SK-N-SH treated with all-trans-retinoic acid at 6 μM for 48 hours (cell line): ENCODE data around the gene STOML1.

ENCODE experiments used
- ATAC-seq: fragments of 200-7000 bp; cut with Tn5 transposase; 3 replicates; pipeline ENCODE4 v1.9.1; 2020; ENCODE audit warnings: mild to moderate bottlenecking, moderate library complexity
- ARNTL ChIP-seq: fragments of 450-650 bp; formaldehyde crosslinking; IDR thresholded peaks from 2 replicates; pipeline ENCODE4 v1.5.0; 2020; ENCODE audit warnings: low read depth, mild to moderate bottlenecking, moderate library complexity, borderline replicate concordance
- BACH2 ChIP-seq: fragments of 250-450 bp; sonication (Bioruptor Pico); IDR thresholded peaks from 2 replicates; pipeline ENCODE4 v1.9.0; 2021; ENCODE audit warnings: mild to moderate bottlenecking, borderline replicate concordance
- CSDC2 ChIP-seq: fragments of 250-450 bp; sonication (Bioruptor Pico); IDR thresholded peaks from 2 replicates; pipeline ENCODE4 v1.5.0; 2020; ENCODE audit warnings: mild to moderate bottlenecking, moderate library complexity
- ISL1 ChIP-seq: fragments of 250-450 bp; sonication (Bioruptor Pico); IDR thresholded peaks from 2 replicates; pipeline ENCODE4 v2.1.2; 2022; ENCODE audit warnings: mild to moderate bottlenecking, moderate library complexity
- PPARA ChIP-seq: fragments of 250-450 bp; sonication (Bioruptor Pico); IDR thresholded peaks from 2 replicates; pipeline ENCODE4 v1.5.0; 2020; ENCODE audit warnings: mild to moderate bottlenecking, borderline replicate concordance
- RARB ChIP-seq: fragments of 250-450 bp; sonication (Bioruptor Pico); IDR thresholded peaks from 2 replicates; pipeline ENCODE4 v1.8.0; 2021; ENCODE audit warnings: mild to moderate bottlenecking, moderate library complexity
- SNAI2 ChIP-seq: fragments of 250-450 bp; sonication (Bioruptor Pico); IDR thresholded peaks from 2 replicates; pipeline ENCODE4 v1.5.0; 2020; ENCODE audit warnings: mild to moderate bottlenecking, moderate library complexity
- TCF4 ChIP-seq: fragments of 250-450 bp; sonication (Bioruptor Pico); IDR thresholded peaks from 2 replicates; pipeline ENCODE4 v1.8.0; 2021; ENCODE audit warnings: mild to moderate bottlenecking, moderate library complexity, borderline replicate concordance
- TOX ChIP-seq: fragments of 250-450 bp; sonication (Bioruptor Pico); IDR thresholded peaks from 2 replicates; pipeline ENCODE4 v1.8.0; 2021; ENCODE audit warnings: mild to moderate bottlenecking, moderate library complexity, borderline replicate concordance
- ZC3H10 ChIP-seq: fragments of 250-450 bp; sonication (Bioruptor Pico); IDR thresholded peaks from 2 replicates; pipeline ENCODE4 v1.5.1; 2021; ENCODE audit warnings: mild to moderate bottlenecking, moderate library complexity
- ZFP3 ChIP-seq: fragments of 250-450 bp; sonication (Bioruptor Pico); IDR thresholded peaks from 2 replicates; pipeline ENCODE4 v1.5.0; 2020; ENCODE audit warnings: mild to moderate bottlenecking, moderate library complexity
- ZFP30 ChIP-seq: fragments of 450-650 bp; formaldehyde crosslinking; IDR thresholded peaks from 2 replicates; pipeline ENCODE4 v1.5.0; 2022; ENCODE audit warnings: mild to moderate bottlenecking, moderate library complexity
- ZNF565 ChIP-seq: fragments of 450-650 bp; formaldehyde crosslinking; conservative IDR thresholded peaks from 2 replicates; pipeline ENCODE4 v1.5.0; 2020; ENCODE audit warnings: low read depth, mild to moderate bottlenecking, moderate library complexity
- ZNF70 ChIP-seq: fragments of 450-650 bp; formaldehyde crosslinking; IDR thresholded peaks from 2 replicates; pipeline ENCODE4 v1.5.0; 2020; ENCODE audit warnings: mild to moderate bottlenecking, moderate library complexity
- ZNF8 ChIP-seq: fragments of 450-650 bp; formaldehyde crosslinking; IDR thresholded peaks from 2 replicates; pipeline ENCODE4 v1.5.0; 2020; ENCODE audit warnings: mild to moderate bottlenecking, moderate library complexity
- TF ChIP-seq, protein P1 (sequence below): fragments of 250-450 bp; sonication (Bioruptor Pico); IDR thresholded peaks from 2 replicates; pipeline ENCODE4 v1.5.1; 2020; ENCODE audit warnings: low read depth, mild to moderate bottlenecking, moderate library complexity
- TF ChIP-seq, protein P2 (sequence below): fragments of 250-450 bp; sonication (Bioruptor Pico); IDR thresholded peaks from 2 replicates; pipeline ENCODE4 v1.5.1; 2021; ENCODE audit warnings: mild to moderate bottlenecking, moderate library complexity
- TF ChIP-seq, protein P3 (sequence below): fragments of 250-450 bp; sonication (Bioruptor Pico); IDR thresholded peaks from 2 replicates; pipeline ENCODE4 v1.5.0; 2020; ENCODE audit warnings: mild to moderate bottlenecking, moderate library complexity
- TF ChIP-seq, protein P4 (sequence below): fragments of 250-450 bp; sonication (Bioruptor Pico); IDR thresholded peaks from 2 replicates; pipeline ENCODE4 v1.8.0; 2020; ENCODE audit warnings: mild to moderate bottlenecking, moderate library complexity, borderline replicate concordance
- TF ChIP-seq, protein P5 (sequence below): fragments of 250-450 bp; sonication (Bioruptor Pico); IDR thresholded peaks from 2 replicates; pipeline ENCODE4 v1.8.0; 2021; ENCODE audit warnings: low read depth, mild to moderate bottlenecking, moderate library complexity, borderline replicate concordance

The STOML1 gene

DNA sequence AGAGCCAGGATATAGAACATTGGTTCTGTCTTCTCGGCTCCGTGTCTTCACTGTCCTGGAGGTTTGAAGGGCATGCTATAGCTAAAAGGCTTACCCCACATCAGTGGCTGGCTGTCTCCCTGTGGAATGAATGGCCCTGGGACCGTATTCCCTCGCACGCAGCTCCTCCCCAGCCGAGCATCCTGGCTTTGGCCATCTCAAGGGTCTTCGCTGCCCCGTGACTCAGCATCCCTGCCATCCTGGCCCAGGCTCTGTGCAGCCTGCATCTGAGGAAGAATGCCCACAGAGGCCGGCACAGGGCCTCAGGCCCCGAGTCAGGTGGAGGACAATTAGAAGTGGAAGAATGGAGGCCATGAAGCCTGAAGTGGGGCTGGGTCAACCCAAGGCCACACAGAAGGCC lies 54.8 kb downstream of the STOML1 start:
- ATAC-seq = no peak
- TF ChIP-seq, protein P1, sequence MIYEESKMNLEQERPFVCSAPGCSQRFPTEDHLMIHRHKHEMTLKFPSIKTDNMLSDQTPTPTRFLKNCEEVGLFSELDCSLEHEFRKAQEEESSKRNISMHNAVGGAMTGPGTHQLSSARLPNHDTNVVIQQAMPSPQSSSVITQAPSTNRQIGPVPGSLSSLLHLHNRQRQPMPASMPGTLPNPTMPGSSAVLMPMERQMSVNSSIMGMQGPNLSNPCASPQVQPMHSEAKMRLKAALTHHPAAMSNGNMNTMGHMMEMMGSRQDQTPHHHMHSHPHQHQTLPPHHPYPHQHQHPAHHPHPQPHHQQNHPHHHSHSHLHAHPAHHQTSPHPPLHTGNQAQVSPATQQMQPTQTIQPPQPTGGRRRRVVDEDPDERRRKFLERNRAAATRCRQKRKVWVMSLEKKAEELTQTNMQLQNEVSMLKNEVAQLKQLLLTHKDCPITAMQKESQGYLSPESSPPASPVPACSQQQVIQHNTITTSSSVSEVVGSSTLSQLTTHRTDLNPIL (CRISPR knock-in tag) = no peak
- no peak for TF ChIP-seq PPARA (CRISPR knock-in tag)
- no peak for TF ChIP-seq ZFP3 (CRISPR knock-in tag)
- TF ChIP-seq, all 23 proteins: peak for 0

DNA sequence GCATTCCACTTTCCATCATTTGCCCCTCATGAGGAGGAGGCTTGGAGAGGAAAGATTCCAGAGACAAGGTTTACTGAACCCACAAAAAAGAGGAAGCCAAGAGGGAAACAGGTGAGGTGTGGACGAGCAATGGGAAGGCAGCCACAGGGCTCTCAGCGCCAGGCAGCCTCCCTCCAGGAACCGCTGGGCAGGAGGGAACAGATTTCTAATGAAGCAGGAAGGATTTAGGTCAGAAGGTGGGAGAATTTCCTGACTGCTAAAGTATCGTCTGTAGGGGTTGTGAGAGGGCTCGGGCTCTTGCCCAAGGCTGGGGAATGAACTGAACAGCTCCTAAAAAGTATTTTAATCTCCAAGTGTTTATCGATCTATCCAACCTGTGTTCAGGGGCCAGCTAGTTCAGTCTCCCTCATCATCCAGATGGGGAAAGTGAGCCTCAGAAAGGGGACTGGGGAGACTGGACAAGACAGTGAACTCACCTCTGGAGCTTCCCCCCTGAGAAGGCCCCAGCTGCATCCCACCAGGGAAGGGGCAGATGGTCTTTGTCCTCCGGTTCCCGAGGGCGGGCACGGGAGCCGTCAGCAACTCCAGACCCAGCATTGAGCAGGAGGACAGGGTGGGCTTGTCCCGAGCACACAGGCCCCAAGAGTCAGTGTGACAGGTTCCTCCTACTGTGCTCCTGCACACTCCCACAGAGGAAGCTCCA lies 55.4 kb downstream of the STOML1 start:
- ATAC-seq = no peak

DNA sequence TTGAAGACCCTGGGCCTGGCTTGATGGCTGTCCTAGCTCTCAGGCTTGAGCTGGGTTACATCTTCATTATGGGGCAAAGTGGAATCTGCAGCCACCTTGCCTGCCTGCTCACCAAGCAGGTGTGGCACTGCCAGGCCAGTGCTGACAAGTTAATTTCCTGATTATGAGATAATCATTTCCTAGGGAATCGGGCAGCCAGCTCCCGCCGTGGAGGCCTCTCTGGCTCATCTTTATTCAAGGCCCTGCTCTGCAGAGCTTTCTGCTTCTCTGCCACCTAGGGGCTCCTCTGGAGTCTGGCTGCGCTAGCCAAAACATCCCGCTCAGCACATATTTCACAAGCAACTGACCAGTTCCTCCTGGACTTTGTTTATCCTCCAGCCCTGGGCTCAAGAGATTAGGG lies 55.9 kb downstream of the STOML1 start:
- TF ChIP-seq SNAI2 (no peak), TOX (no peak), ZFP3 (CRISPR knock-in tag) (no peak), PPARA (CRISPR knock-in tag) (no peak), ARNTL (no peak), ZNF70 (CRISPR knock-in tag) (no peak)
- TF ChIP-seq, protein P2, sequence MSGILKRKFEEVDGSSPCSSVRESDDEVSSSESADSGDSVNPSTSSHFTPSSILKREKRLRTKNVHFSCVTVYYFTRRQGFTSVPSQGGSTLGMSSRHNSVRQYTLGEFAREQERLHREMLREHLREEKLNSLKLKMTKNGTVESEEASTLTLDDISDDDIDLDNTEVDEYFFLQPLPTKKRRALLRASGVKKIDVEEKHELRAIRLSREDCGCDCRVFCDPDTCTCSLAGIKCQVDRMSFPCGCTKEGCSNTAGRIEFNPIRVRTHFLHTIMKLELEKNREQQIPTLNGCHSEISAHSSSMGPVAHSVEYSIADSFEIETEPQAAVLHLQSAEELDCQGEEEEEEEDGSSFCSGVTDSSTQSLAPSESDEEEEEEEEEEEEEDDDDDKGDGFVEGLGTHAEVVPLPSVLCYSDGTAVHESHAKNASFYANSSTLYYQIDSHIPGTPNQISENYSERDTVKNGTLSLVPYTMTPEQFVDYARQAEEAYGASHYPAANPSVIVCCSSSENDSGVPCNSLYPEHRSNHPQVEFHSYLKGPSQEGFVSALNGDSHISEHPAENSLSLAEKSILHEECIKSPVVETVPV (CRISPR knock-in tag) = no peak
- TF ChIP-seq, protein P3, sequence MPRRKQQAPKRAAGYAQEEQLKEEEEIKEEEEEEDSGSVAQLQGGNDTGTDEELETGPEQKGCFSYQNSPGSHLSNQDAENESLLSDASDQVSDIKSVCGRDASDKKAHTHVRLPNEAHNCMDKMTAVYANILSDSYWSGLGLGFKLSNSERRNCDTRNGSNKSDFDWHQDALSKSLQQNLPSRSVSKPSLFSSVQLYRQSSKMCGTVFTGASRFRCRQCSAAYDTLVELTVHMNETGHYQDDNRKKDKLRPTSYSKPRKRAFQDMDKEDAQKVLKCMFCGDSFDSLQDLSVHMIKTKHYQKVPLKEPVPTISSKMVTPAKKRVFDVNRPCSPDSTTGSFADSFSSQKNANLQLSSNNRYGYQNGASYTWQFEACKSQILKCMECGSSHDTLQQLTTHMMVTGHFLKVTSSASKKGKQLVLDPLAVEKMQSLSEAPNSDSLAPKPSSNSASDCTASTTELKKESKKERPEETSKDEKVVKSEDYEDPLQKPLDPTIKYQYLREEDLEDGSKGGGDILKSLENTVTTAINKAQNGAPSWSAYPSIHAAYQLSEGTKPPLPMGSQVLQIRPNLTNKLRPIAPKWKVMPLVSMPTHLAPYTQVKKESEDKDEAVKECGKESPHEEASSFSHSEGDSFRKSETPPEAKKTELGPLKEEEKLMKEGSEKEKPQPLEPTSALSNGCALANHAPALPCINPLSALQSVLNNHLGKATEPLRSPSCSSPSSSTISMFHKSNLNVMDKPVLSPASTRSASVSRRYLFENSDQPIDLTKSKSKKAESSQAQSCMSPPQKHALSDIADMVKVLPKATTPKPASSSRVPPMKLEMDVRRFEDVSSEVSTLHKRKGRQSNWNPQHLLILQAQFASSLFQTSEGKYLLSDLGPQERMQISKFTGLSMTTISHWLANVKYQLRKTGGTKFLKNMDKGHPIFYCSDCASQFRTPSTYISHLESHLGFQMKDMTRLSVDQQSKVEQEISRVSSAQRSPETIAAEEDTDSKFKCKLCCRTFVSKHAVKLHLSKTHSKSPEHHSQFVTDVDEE (CRISPR knock-in tag) = no peak
- peak; percentile 37 for ATAC-seq

More for the DNA sequence above, 55.4 kb downstream of the STOML1 start:
- TF ChIP-seq PPARA (CRISPR knock-in tag) (no peak), ZC3H10 (CRISPR knock-in tag) (no peak), RARB (no peak), ARNTL (no peak), ZFP30 (CRISPR knock-in tag) (no peak), ISL1 (no peak), ZNF70 (CRISPR knock-in tag) (no peak), BACH2 (no peak), CSDC2 (CRISPR knock-in tag) (no peak), TCF4 (CRISPR knock-in tag) (no peak), TOX (no peak), ZNF565 (CRISPR knock-in tag) (no peak), SNAI2 (no peak), ZNF8 (no peak)
- TF ChIP-seq, protein P4, sequence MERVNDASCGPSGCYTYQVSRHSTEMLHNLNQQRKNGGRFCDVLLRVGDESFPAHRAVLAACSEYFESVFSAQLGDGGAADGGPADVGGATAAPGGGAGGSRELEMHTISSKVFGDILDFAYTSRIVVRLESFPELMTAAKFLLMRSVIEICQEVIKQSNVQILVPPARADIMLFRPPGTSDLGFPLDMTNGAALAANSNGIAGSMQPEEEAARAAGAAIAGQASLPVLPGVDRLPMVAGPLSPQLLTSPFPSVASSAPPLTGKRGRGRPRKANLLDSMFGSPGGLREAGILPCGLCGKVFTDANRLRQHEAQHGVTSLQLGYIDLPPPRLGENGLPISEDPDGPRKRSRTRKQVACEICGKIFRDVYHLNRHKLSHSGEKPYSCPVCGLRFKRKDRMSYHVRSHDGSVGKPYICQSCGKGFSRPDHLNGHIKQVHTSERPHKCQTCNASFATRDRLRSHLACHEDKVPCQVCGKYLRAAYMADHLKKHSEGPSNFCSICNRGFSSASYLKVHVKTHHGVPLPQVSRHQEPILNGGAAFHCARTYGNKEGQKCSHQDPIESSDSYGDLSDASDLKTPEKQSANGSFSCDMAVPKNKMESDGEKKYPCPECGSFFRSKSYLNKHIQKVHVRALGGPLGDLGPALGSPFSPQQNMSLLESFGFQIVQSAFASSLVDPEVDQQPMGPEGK (CRISPR knock-in tag) = no peak
- TF ChIP-seq, protein P5, sequence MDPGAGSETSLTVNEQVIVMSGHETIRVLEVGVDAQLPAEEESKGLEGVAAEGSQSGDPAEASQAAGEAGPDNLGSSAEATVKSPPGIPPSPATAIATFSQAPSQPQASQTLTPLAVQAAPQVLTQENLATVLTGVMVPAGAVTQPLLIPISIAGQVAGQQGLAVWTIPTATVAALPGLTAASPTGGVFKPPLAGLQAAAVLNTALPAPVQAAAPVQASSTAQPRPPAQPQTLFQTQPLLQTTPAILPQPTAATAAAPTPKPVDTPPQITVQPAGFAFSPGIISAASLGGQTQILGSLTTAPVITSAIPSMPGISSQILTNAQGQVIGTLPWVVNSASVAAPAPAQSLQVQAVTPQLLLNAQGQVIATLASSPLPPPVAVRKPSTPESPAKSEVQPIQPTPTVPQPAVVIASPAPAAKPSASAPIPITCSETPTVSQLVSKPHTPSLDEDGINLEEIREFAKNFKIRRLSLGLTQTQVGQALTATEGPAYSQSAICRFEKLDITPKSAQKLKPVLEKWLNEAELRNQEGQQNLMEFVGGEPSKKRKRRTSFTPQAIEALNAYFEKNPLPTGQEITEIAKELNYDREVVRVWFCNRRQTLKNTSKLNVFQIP (CRISPR knock-in tag) = no peak
- TF ChIP-seq, protein P3 (CRISPR knock-in tag) = no peak
- TF ChIP-seq, protein P2 (CRISPR knock-in tag) = no peak
